ENCODE results near the gene CARS2.

The CARS2 gene

DNA sequence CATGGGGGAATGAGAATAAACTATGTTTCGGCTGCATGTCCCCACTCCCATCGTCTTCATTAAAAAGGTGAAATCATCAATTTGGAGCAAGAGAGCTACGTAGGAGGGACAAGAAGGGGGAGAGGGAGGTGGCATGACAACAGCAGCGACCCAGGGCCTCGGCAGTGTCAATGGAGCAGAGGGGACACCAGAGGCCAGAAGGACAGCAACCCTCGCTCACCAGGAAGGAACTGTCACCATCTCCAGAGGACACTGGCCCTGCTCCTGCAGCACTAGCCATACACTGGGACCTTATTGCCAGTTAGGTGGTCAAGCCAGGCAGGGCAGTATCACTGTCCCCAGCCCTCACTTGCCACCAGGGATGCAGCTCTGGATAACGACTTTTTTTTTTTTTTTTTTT is 56.4 kb downstream of the CARS2 start:
- no peak for DNase-seq

DNA sequence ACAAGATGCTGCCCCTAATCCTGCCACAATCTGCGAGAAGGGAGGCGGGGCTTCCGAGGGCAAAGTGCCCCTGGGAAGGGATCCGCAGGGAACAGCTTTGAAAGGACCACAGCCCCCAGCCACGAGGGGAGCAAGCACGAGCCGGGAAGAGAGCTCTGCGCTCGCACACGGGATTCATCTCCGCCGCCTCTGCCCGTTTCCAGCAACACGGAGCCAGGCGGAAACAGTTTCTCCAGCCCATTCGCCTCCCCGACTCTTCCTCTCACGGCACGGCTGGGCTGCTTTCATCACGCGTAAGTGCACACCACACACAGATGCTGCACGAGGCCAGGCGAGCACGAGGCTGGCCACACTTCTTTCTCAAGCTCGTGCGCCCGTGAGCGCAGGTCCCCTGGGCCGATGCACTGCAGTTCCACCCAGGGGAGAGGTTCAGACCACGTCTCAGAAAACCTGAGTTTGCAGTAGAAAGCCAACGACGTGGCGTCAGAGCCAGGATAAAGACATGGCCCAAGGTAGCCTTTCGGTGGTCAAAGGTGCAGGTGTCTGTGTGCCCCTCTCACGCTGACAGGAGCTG is 57.0 kb downstream of the CARS2 start:
- no peak for DNase-seq

DNA sequence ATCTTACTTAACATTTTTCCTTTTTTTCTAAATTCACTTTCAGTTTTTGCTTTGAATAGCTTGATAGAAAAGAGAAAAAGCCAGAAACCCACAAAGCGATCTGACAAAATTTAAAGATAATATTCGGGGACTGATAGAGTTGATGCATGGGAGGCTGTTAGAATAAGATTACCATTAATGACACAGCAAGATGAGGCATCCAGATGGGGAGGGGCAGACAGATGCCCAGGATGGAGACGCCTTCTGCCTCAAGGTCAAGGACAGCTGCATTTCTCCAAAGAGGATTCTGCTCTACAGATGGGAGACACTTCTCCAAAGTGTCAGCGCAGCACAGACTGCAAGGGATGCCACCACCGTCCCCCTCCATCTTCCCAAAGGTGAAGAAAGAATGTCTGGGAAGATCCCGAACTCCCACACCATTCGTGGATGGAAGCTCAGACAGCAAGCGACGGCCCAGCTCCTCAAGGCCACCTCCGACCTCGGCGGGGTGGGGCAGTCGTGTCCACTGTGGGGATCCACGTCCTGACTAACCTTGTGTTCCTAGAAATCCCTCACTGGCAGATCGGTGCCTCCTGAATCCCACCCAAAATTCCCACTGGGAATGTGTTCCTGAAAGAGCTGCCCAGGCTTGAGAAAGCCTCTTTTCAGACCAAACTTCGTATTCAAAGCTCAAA is 57.6 kb downstream of the CARS2 start:
- no peak for DNase-seq

DNA sequence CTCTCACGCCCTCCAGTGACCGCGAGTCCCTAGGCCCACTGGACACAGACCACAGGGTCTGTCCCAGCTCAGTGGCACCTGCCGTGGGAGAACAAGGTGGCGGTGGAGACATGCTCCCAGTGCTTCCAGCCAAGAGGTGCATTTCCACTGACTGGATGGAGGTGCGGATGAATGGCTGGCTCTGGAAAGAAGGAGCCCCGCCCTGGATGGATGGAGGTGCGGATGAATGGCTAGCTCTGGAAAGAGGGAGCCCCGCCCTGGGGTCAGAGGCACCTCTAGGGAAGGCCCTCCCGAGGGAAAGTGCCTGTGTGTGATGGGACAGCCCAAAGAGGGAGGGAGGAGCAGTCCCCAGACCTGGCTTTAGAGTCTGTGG is 58.6 kb downstream of the CARS2 start:
- no peak for DNase-seq

DNA sequence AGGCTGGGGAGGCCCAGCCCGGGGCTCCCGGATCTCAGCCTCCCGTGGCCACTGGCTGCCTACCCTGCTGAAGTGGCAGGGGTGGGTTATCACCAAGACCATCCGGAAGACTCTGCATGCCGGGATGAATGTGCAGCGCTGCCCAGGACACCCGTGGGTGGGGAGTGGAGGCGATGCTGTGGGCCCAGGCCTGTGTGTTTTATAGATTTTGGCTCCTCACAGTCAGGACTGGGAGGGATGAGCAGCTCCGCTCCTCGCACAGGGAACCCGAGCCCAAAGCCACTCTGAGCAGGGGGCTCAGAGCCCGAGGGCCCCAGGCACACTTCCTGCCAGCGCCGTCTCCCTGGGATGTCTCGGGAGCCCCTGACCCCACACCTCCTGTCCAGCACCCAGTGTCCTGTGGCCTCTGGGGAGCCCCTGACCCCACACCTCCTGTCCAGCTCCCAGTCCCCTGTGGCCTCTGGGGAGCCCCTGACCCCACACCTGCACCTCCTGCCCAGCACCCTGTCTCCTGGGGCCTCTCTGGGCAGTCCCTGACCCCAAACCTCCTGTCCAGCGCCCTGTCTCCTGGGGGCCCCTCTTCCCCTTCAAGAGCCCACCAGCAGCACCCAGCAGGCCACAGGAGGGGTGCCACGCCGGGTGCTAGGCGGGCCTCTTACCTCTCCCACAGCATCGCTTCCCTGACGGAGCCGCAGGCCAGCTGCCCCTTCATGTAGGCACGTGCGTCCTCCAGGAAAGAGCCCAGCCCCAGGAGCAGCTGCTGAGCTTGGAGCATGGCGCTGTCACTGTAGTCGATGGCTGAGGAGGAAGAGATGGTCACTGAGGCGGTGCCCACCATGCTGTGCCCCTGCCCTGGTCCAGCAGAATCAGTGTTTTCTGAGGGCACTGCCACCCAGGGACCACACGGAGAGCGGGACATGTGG is 59.2 kb downstream of the CARS2 start:
- no peak for DNase-seq

DNA sequence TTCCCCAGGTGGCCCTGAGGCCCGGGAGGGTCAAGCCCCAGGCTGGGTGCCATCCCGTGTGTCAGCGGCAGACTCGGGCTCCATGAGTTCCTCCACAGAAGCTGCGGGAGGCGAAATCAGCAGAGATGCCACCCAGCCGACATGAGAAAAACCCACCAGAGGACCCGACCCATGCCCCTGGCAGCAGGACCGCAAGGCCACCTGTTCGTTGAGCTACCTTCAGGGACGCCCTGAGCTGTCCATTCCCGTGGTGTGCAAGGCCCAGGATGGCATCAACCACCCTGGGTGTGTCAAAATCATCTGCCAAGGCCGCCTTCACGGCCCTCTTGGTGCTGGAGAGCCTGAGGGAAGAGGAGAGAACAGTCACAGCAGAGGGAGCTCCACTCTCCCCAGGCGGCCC is 60.2 kb downstream of the CARS2 start:
- DNase-seq, result no peak

DNA sequence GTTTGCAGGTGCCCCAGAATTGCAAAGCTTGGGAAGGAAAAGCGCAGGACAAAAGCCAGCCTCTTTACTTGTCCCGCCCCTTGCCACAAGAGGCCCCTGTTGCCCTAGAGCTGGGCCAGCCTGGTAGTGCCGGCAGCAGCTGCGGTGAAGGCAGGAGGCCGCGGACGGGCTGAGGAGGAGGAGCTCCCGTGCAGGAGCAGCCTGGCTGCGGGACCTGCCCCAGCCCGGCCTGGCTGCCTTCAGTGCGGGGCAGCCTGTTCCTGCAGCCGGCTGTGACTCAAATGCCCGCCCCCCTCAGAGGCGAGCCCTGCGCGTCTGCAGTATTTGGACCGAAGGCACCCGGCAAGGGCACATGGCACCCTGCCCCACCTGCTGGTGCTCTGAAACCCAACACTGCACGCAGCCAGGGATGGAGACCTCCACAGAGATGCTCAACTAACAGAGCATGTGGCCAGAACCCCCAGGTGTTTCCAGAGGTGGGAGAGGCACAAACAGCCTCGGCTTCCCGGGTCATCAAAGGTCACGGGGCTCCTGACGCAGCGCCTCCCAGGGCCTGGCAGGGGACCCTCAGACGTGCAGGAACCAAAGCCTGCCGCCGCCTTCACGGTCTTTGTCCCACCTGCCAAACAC is 60.9 kb downstream of the CARS2 start:
- no peak for DNase-seq

DNA sequence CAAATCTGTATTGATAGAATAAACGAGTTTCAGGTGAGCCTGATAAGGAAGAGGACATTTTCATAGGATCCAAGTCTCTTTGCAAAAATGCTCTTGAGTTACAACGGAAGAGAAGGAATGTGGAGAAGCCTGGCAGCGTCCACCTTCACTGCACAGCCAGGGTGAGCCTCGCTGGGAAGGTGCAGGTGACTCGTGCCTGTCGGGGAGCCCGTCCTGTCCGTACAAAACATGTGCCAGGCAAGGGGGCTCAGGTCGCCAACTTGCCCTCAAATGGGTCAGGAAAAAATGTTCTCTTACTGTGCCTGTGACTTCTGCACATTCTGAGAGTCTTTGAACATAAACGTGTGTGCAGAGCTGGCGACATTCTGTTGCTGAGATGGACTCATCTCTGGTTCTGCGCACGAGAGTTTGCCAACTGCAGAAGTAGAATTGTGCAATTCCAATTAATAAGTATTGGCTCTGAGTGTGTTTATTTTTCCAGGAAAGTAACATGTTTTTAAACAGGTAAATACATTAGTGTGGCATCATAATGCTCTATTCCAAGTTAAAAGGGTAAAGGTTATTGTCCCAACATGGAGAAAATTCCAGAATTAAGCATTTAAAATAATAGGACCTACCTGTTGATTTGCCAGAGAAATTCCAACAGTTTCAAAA is 62.0 kb downstream of the CARS2 start:
- DNase-seq, result no peak

DNA sequence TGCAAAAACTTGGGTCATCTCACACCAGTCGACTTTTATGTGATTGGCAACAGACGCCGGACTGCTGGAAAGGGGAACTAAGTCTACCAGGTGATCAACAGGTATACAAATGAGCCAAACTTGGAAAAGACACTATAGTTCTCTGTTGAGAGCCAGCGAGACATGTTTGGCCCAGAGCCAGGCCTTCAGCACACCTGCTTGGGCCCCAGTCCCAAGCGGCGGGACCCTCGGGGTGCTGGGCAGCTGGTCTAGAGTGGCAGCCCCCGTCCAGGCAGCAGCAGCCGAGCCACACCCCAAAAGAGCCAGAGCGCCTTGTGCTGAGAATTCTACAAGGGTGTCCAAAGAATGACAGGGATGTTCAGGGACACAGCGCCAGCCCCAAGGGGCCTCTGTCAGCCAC is 62.6 kb downstream of the CARS2 start:
- no peak for DNase-seq

DNA sequence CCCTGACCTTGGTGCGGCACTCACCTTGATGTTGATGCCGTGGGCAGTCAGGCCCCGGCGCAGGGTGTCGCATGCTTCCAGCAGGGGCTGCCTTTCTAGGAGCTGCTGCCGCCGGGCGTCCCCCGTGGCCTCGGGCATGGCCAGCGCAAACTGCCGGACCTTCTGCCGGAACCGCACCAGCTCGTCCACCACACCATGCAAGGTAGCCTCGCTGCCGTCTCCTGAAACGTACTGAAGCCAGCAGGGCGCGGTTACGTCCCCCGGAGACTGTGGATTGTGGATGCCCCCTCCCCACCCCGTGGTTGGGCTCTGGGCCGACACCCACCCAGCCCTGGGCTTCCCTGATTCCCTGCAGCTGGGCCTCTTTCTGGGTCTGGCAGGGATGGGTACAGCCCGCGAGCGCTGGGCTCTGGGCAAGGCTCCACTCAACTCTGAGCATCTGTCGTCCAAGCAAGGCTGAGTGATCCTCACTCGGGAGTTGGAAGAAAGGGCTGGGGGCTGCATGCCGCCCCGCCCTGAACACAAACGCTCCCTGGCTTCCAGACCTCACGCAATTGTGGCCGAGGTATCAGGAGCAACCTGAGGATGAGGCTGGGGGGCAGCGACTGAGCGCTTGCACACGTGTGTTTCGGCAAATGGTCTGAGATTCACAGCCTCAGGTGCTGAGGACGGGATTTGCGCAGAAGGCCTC is 63.5 kb downstream of the CARS2 start:
- no peak for DNase-seq

DNA sequence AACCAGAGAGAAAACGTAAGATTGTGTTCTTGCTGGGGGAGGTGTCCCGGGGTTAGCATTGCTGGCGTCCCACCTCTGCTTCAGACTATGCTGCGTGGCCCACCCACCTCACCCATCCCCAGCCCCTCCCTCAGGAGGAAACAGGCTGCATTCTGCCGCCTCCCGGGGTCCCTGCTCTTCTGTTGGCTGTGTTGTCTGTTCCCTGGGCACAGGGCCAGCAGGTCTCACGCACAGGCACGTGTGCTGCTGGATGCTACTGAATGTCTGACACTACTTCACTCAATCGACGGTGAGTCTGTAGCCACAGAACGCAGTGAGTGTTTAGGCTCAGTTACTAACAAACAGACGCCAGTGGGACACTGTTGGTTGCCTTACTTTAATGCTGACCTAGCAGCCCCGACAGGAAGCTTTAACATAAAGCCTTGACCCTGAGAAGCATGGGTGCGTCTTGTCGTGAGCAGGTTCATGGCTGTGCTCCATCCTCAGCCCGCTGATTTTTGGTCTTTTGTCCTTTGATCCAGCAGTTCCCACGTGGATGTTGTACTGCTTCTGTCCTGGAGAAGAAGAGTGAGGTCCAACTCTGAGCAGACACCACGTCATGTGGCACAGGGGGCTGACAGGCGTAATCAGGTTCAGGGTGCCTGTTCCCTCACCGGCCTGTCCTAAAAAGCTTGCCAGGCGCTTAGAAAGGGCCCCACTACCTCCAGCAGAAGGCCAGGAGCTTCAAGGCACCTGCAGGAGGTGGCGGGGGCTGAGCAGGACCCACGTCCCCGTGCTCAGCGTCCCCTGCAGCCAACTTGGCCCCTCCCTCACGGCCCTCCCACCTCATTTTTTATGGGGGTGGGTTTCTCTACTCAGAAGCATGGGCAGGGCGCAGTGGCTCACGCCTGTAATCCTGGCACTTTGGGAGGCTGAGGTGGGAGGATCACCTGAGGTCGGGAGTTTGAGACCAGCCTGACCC is 64.6 kb downstream of the CARS2 start:
- DNase-seq, result no peak

DNA sequence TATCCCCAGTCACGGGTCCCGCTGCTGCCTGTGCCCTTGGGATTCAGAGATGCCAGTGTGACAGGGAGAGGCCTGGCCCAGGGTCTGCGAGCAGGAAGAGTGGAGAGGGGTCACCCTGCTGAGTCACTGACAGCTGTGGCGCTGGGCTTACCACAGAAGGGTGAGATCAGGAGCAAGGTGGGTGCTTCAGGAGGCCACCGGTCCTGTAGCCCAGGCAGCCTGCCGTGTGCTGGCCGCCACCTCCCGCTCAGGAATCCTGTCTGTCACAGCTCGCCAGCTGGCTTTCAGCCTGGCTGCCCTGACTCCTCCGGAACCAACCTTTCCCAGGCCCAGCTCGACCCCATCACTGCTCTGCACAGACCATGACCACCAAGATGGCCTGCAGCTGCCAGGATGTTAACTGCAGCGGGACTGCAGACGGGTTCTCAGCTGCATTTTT is 65.3 kb downstream of the CARS2 start:
- no peak for DNase-seq

DNA sequence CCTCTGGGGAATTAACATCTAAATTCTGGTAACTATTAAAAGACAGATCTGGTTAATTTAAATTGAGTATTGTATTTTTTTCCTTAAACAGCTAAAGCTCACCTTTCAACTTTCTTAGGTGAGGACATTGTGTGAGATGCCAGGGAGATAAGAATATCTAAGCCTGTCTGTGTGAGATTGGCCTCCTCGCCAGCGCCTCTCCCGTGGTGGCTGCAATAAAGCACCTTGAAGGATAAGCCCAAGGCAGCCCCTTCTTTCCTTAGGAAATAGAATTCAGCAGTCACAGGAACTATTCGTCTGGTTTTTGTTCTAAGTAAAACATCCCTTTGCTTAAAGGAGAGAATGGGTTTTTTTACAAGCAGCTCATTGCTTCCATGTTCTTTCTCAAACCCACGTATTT is 66.0 kb downstream of the CARS2 start:
- DNase-seq, result no peak

DNA sequence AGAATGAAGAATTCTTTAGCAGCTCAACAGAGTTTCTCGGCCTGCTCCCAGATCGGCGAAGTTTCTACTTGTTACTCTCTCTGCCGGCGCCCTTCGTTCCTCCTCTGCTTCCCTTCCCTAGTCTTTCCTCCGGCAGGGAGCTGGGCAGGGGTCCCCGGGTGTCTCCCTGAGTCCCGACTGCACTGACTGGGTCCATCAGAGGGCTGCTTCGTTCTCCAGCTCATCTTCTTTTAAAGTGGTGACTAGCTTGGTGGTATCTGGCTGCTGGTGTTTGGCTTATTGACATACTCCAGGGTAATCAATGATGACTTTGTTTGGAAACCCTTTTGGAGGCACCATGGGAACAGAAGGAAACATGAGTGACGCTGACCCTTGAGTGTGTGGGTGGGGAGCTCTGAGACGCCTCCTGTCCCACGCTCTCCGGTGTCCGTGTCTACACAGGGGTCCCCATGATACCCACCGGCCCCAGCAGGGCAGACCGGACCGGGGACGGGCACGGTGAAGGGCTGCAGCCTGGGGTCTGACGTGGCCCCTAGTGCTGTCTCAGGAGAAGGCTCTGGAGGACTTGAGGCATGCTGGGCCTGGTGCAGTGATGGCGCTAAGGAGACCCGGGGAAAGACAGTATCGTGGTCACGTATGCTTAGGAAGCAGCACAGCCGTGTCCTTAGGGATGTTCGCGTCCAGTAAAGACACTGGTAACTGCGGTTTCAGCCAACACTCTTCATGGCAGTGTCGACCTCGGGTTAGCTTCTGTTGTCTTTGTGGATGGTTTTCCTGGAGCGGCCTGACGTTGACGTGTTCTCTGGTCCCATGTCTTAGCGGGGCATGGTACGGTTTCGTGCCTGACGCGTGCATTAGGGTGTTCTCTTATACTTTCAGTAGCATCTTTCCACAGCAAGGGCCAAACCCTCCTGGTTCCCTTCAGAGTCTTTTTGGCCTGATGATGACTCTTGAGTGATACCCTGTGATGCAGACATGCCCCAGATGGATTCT is 66.8 kb downstream of the CARS2 start:
- DNase-seq, result no peak

DNA sequence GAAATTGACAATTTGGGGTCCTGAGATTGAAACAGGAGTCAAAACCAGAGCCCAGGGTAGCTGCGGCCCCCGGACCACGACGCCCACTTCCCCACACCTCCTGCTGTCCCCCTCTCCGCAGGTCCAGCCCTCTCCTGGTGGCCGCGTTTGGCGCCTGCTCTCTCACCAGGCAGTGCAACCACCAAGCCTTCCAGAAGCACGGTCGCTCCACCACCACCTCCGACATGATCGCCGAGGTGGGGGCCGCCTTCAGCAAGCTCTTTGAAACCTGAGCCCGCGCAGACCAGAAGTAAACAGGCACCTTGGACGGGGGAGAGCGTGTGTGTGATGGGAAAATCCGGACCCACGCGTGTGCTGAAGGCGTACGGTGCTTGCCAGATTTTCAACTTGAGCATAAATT is 67.7 kb downstream of the CARS2 start:
- no peak for DNase-seq

DNA sequence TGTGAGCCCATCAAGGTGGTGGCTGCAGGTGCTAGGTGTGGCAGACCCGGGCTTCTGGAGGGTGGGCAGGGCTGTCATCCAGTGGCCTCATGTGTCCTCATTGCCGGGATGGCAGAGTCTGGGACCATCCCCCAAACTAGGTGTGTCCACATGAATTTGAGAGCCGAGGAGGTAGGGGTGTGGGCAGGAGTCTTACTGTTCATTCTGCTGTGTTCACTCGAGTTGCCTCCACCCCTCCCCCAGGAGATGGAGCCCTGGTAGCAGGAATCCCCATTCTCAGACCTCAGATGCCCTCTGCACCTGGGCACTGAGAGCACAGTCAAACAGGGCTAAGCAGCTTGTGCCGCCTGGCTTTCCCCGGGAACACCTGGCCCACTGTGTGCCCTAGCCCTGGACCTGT is 68.2 kb downstream of the CARS2 start:
- DNase-seq, result no peak

DNA sequence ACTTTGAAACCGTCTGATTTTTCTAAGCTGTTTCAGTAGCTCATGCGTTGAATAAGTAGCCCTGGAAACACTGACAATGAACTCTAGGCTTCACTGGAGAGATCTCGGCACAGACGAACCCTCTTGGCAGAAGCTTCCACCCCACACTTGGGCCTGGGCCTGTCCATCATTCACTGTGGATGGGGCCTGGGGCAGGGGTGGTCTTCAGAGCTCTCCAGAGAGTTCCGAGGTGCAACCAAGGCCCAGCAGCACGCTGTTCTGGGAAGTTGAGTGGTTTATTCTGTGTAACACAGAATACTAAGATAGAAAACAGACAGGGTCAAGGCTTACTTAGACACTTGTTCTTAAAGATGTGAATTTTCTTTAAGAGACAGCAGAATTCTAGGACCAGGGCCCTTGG is 68.6 kb downstream of the CARS2 start:
- no peak for DNase-seq

DNA sequence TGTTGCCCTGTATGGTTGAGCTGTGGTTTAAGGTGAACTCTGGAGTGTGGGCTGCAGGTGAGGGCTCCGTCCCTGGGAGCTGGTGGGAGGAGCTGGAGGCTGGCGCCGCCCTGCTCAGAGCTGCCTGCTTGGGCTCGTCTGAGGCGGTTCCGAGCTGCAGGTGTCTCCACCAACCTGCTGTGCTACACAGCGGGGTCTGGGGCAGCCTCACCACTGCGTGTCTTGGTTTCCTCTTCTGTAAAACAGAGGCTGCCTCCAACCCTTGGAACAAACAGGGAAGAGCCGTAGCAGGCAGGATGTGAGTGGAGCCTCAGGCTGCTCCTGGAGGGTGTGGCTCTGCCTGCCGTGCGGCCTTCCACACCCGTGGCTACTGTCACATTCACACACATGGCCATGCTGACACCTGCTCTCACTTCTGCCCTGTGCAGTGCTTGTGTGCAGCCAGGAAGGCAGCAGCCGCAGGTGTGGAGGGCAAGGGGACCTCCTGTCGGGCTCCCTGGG is 69.2 kb downstream of the CARS2 start:
- no peak for DNase-seq

DNA sequence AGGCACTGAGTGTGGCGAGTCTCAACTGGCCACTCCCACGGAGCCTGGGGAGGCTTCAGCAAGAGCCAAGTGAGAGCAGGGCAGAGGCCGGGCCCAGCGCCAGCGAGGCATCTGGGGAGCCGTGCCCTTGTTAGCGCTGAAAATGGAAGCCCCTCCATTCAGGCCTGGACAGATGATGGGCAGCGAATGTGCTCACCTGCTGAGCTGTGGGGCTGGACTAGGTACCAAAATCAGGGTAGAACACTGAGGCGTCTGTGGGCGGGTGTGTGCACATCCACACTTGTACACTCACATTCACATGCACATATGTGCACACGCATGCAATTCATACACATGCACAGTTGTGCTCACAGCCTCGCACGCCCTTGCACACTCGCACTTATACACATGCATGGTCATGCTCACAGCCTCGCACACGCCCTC is 69.9 kb downstream of the CARS2 start:
- no peak for DNase-seq
